ENCODE measurements around the gene SAFB.
"Not testable (repeated sequence)": the region's sequence is repeated elsewhere in the genome, so short reads cannot be mapped to it uniquely, and the experiment has no call there.

The SAFB gene

GRCh38 chr19:5698635-5699422 is 75.9 kb downstream of the SAFB start:
- no peak for DNase-seq

- DNase-seq = no peak
Observed at GRCh38 chr19:5700455-5701092, 77.7 kb downstream of the SAFB start.

GRCh38 chr19:5702053-5702410 is 79.1 kb downstream of the SAFB start:
- not testable (repeated sequence) for DNase-seq

GRCh38 chr19:5703819-5704818 is 81.2 kb downstream of the SAFB start:
- DNase-seq = no peak

- DNase-seq = no peak
Observed at GRCh38 chr19:5705552-5705951, 82.7 kb downstream of the SAFB start.

- DNase-seq = no peak
Observed at GRCh38 chr19:5706876-5707573, 84.1 kb downstream of the SAFB start.

- no peak for DNase-seq
Observed at GRCh38 chr19:5707576-5708575, 85.0 kb downstream of the SAFB start.

- no peak for DNase-seq
Observed at GRCh38 chr19:5711025-5711424, 88.1 kb downstream of the SAFB start.

- no peak for DNase-seq
Observed at GRCh38 chr19:5711713-5712161, 88.9 kb downstream of the SAFB start.

GRCh38 chr19:5713228-5713627 is 90.3 kb downstream of the SAFB start:
- DNase-seq = no peak

GRCh38 chr19:5714816-5715215 is 91.9 kb downstream of the SAFB start:
- DNase-seq = no peak

- no peak for DNase-seq
Observed at GRCh38 chr19:5717215-5717935, 94.5 kb downstream of the SAFB start.
